Smooth muscle cell (in vitro differentiated cells): Measurements from ENCODE around the gene RFXAP. TPM values are rescaled to one million over a fixed set of nuclear protein-coding genes. Genes with fewer than 3 reads are reported as not detected.

Experiments
- DNase-seq: peaks from one replicate; lab custom pipeline; 2025; ENCODE audit not compliant: unreplicated experiment; lab: John Stamatoyannopoulos, UW
- H2AFZ ChIP-seq: fragments of 200-600 bp; sonication (generic); 2 replicates; pipeline ENCODE4 v1.6.0; 2016; ENCODE audit warnings: antibody characterized with exemption, low read depth, mild to moderate bottlenecking
- H3F3A ChIP-seq: fragments of 200-600 bp; sonication (generic); 2 replicates; pipeline ENCODE4 v1.6.0; 2017; ENCODE audit warnings: antibody characterized with exemption, low read depth
- H3K27ac ChIP-seq: fragments of 200-600 bp; sonication (generic); 2 replicates; pipeline ENCODE4 v1.5.1; 2016; ENCODE audit warnings: low read depth, mild to moderate bottlenecking
- H3K27me3 ChIP-seq: fragments of 200-600 bp; sonication (generic); 2 replicates; pipeline ENCODE4 v1.6.1; 2016; ENCODE audit warnings: low read depth, mild to moderate bottlenecking
- H3K36me3 ChIP-seq: fragments of 200-600 bp; sonication (generic); 2 replicates; pipeline ENCODE4 v1.5.1; 2016; ENCODE audit warnings: low read depth
- H3K4me1 ChIP-seq: fragments of 200-600 bp; sonication (generic); 2 replicates; pipeline ENCODE4 v1.5.1; 2016; ENCODE audit warnings: low read depth
- H3K4me2 ChIP-seq: fragments of 200-600 bp; sonication (generic); 2 replicates; pipeline ENCODE4 v1.6.0; 2016; ENCODE audit warnings: mild to moderate bottlenecking
- H3K4me3 ChIP-seq: fragments of 200-600 bp; sonication (generic); 2 replicates; pipeline ENCODE4 v1.5.1; 2016; ENCODE audit warnings: mild to moderate bottlenecking
- H3K79me2 ChIP-seq: fragments of 200-600 bp; sonication (generic); 2 replicates; pipeline ENCODE4 v1.6.0; 2016; ENCODE audit warnings: low read depth, mild to moderate bottlenecking
- H3K9ac ChIP-seq: fragments of 200-600 bp; sonication (generic); 2 replicates; pipeline ENCODE4 v1.6.0; 2016; ENCODE audit warnings: low read depth
- H3K9me3 ChIP-seq: fragments of 200-600 bp; sonication (generic); replicated peaks from 2 replicates; pipeline ENCODE4 v1.5.1; 2016; ENCODE audit warnings: low read depth
- H4K20me1 ChIP-seq: fragments of 200-600 bp; sonication (generic); 2 replicates; pipeline ENCODE4 v1.6.0; 2016; ENCODE audit warnings: low read depth
- WGBS: methylation state at CpG from one replicate; pipeline ENCODE4 v1.1.7; 2016; ENCODE audit warnings: low lambda C conversion rate; 5-methylcytosine and 5-hydroxymethylcytosine counted together
- polyA plus RNA-seq: library from polyadenylated mRNA; unstranded; fragments of >200 nt; fragmentation: Nextera tagmentation; extraction: Ambion mirVana; gene quantifications from 2 replicates; pipeline ENCODE4 v1.2.1, GENCODE V29; 2016
- total RNA-seq: library from RNA; depleted of rRNA; stranded (reverse); fragments of >200 nt; gene quantifications from 2 replicates; pipeline ENCODE4 v1.2.3, GENCODE V29; 2014
- TF ChIP-seq, protein P1 (sequence below): fragments of 200-600 bp; sonication (generic); IDR thresholded peaks from 2 replicates; pipeline ENCODE4 v1.5.1; 2017; ENCODE audit warnings: borderline replicate concordance, mild to moderate bottlenecking, antibody characterized with exemption; ENCODE audit not compliant: insufficient read depth, poor library complexity, severe bottlenecking

The RFXAP gene
- total and polyA plus RNA-seq, 2 experiments from 2014 or later, result 0.81 to 2.9 TPM

DNA sequence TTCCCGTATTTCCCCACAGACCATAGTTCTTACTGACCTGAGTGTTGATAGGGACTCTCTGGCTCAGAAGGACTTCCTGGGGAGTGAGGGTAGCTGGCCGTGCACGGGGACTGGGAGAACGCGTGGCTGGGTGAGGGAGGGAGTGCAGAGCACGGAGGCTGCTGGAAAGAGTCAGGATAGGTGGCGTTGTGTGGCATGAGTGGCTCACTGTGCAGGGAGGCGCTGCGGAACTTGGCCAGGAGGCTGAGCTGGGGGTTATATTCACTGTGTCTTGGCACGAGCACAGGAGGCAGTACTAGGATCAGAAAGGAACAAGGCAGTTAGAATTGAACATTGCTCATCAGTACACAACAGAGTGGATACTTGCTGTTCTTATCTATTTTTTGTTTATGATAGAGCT, 53.6 kb downstream of the RFXAP start:
- Histone ChIP-seq H3K4me3 (no peak overlapping the region), H3K27ac (no peak overlapping the region), H2AFZ (no peak overlapping the region), H3K27me3 (no peaks in the 10 kb centered on the region), H3K4me1 (no peaks in the 10 kb centered on the region), H3K79me2 (no peaks in the 10 kb centered on the region), H3F3A (no peaks in the 10 kb centered on the region), H4K20me1 (no peaks in the 10 kb centered on the region), H3K36me3 (no peaks in the 10 kb centered on the region), H3K9me3 (no peaks in the 10 kb centered on the region), H3K9ac (no peak overlapping the region), H3K4me2 (no peak overlapping the region)
- WGBS, result 84% methylated on average over 10 of the region's 10 CpGs
- DNase-seq, result no peak
- TF ChIP-seq, protein P1, sequence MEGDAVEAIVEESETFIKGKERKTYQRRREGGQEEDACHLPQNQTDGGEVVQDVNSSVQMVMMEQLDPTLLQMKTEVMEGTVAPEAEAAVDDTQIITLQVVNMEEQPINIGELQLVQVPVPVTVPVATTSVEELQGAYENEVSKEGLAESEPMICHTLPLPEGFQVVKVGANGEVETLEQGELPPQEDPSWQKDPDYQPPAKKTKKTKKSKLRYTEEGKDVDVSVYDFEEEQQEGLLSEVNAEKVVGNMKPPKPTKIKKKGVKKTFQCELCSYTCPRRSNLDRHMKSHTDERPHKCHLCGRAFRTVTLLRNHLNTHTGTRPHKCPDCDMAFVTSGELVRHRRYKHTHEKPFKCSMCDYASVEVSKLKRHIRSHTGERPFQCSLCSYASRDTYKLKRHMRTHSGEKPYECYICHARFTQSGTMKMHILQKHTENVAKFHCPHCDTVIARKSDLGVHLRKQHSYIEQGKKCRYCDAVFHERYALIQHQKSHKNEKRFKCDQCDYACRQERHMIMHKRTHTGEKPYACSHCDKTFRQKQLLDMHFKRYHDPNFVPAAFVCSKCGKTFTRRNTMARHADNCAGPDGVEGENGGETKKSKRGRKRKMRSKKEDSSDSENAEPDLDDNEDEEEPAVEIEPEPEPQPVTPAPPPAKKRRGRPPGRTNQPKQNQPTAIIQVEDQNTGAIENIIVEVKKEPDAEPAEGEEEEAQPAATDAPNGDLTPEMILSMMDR, result no peak

DNA sequence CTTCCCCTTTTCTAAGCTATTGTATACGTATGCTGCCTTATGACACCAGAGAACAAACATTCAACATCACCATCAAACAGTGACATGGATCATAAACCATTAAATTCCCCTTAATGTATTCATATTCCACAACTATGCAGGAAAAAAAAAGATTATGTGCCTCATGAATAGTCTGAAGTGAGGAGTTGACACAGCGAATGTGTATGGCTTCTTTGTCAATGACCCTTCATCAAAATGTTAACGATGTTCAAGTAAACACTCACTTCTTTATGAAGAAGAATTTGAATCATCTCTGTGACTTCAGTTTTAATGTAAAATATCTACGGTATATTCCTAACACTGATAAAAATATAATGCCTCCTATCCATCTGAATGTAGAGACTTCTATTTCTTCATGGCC, 56.4 kb downstream of the RFXAP start:
- Histone ChIP-seq H3F3A (no peaks in the 10 kb centered on the region), H3K9ac (no peak overlapping the region), H3K4me1 (no peaks in the 10 kb centered on the region), H3K4me2 (no peak overlapping the region), H3K4me3 (no peak overlapping the region), H3K27me3 (no peaks in the 10 kb centered on the region), H3K27ac (no peak overlapping the region), H4K20me1 (no peaks in the 10 kb centered on the region), H3K9me3 (no peaks in the 10 kb centered on the region), H2AFZ (no peak overlapping the region), H3K36me3 (no peaks in the 10 kb centered on the region), H3K79me2 (no peaks in the 10 kb centered on the region)
- 93% methylated on average over 4 of the region's 4 CpGs for WGBS
- TF ChIP-seq, protein P1, result no peak
- no peak for DNase-seq

DNA sequence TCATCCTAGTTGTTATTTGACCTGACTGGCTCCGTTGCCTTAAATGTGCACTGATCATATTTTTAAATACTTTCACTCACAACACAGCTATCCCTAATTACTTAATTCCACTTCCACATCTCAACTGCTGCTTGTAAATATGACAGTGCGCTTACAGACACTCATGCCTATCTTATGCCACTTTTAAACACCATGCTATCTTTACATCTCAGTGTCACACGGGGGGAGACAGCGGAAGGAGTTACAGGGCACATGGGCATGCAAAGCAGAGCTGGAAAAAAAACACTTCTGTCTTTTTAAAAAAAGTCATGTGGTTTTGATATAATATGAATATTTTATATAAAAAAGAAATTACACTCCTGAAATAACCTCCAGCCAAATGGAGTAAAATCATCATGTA, 56.9 kb downstream of the RFXAP start:
- TF ChIP-seq, protein P1, result no peak
- H3K27ac ChIP-seq, result no peak overlapping the region
- no peaks in the 10 kb centered on the region for H4K20me1 ChIP-seq
- no peaks in the 10 kb centered on the region for H3K36me3 ChIP-seq
- H3K9me3 ChIP-seq, result no peaks in the 10 kb centered on the region
- WGBS, result 68% methylated on average over 4 of the region's 4 CpGs
- no peak overlapping the region for H3K4me3 ChIP-seq
- no peaks in the 10 kb centered on the region for H3K79me2 ChIP-seq
- no peak overlapping the region for H3K4me2 ChIP-seq
- no peaks in the 10 kb centered on the region for H3K4me1 ChIP-seq
- no peak overlapping the region for H2AFZ ChIP-seq
- no peaks in the 10 kb centered on the region for H3K27me3 ChIP-seq
- H3F3A ChIP-seq, result no peaks in the 10 kb centered on the region
- no peak overlapping the region for H3K9ac ChIP-seq
- DNase-seq, result no peak

Other genes starting within 250 kb of the RFXAP start
- not detected in 2 replicates for gene SERTM1, start 145.2 kb upstream of the RFXAP start, total RNA-seq
- not detected in 2 replicates for gene SERTM1, start 145.2 kb upstream of the RFXAP start, polyA plus RNA-seq
- 7.1 and 11.5 TPM in 2 replicates for gene SMAD9, start 101.0 kb downstream of the RFXAP start, total RNA-seq
- gene SMAD9, start 101.0 kb downstream of the RFXAP start, polyA plus RNA-seq, result 6.6 and 7.1 TPM in 2 replicates
- gene ALG5, start 180.1 kb downstream of the RFXAP start, total RNA-seq, result 60.0 and 68.5 TPM in 2 replicates
- gene ALG5, start 180.1 kb downstream of the RFXAP start, polyA plus RNA-seq, result 67.8 and 68.1 TPM in 2 replicates
- 29.8 and 50.0 TPM in 2 replicates for gene EXOSC8, start 181.6 kb downstream of the RFXAP start, total RNA-seq
- 73.7 and 86.8 TPM in 2 replicates for gene EXOSC8, start 181.6 kb downstream of the RFXAP start, polyA plus RNA-seq
- gene SUPT20H, start 240.5 kb downstream of the RFXAP start, total RNA-seq, result 86.4 and 116 TPM in 2 replicates
- 46.9 and 61.8 TPM in 2 replicates for gene SUPT20H, start 240.5 kb downstream of the RFXAP start, polyA plus RNA-seq